RWPE1 (cell line): ENCODE results near the gene CD200R1.

Source experiments
- CTCF ChIA-PET: fragments of 350-600 bp; sonication (Branson Sonifier 250); formaldehyde crosslinking; extraction: SDS; loops from one replicate; lab custom pipeline; 2021; lab: Yijun Ruan, JAX
- POLR2A ChIA-PET: fragments of 400-600 bp; formaldehyde crosslinking; extraction: SDS; loops from one replicate; lab custom pipeline; 2020; ENCODE audit warnings: antibody characterized with exemption; ENCODE audit not compliant: low non-redundant PET; lab: Yijun Ruan, JAX
- DNase-seq: peaks from one replicate; pipeline ENCODE4 v3.0.0; 2012; ENCODE audit warnings: low spot score
- H3K27ac ChIP-seq: fragments of 450-650 bp; 2 replicates; pipeline ENCODE4 v1.5.1; 2017
- TF ChIP-seq, protein P1 (sequence below): fragments of 450-650 bp; conservative IDR thresholded peaks from 2 replicates; pipeline ENCODE4 v1.5.1; 2017; ENCODE audit warnings: low read depth, mild to moderate bottlenecking

The CD200R1 gene

DNA sequence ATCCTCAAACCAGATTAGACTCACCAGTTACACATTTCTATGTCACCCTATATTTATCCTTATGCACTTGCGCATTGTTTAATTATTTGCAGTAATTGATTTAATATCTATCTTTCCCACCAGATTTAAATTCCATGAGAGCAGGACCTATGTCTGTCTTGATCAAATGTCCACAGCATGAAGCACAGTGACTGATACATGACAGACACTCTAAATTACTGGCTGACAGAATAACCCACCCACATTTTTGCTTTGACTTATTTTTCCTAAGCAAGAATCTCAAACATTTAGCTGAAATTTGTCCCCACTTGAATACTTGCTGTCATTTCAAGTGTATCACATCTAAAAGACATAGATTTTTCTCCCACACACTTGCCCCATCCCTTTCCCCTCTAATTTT is 7.5 kb downstream of the CD200R1 start:
- no peak for DNase-seq
- POLR2A ChIA-PET = no interaction called here
- TF ChIP-seq, protein P1, sequence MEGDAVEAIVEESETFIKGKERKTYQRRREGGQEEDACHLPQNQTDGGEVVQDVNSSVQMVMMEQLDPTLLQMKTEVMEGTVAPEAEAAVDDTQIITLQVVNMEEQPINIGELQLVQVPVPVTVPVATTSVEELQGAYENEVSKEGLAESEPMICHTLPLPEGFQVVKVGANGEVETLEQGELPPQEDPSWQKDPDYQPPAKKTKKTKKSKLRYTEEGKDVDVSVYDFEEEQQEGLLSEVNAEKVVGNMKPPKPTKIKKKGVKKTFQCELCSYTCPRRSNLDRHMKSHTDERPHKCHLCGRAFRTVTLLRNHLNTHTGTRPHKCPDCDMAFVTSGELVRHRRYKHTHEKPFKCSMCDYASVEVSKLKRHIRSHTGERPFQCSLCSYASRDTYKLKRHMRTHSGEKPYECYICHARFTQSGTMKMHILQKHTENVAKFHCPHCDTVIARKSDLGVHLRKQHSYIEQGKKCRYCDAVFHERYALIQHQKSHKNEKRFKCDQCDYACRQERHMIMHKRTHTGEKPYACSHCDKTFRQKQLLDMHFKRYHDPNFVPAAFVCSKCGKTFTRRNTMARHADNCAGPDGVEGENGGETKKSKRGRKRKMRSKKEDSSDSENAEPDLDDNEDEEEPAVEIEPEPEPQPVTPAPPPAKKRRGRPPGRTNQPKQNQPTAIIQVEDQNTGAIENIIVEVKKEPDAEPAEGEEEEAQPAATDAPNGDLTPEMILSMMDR = no peak
- CTCF ChIA-PET = interaction anchor here (0.7 kb wide), 1 partner anchor 70 kb away, joined by 3 read pairs; no protein-coding TSS in a partner anchor
- no peak overlapping the region for H3K27ac ChIP-seq

DNA sequence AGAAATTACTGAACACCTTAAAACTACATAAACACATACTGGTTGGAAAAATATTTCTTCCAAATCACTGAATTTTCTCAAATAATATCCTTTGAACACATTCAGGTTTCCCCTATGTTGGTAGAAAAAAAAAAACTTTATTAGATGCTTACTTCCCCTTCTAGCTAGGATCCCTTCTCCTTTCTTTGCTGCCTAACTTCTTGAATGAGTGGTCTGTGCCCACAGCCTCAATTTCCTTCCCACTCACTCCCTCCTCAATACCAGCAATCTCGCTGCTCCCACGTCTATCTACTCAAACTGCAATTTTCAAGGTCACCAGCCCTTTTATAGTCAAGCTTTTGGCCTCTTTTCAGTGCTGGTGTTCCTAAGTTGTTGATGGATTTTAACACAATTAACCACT is 8.3 kb downstream of the CD200R1 start:
- CTCF ChIA-PET = interaction anchor here (0.6 kb wide), 1 partner anchor 425 kb away, joined by 5 read pairs; no protein-coding TSS in a partner anchor
- no peak overlapping the region for H3K27ac ChIP-seq
- DNase-seq = no peak
- TF ChIP-seq, protein P1 = no peak
- POLR2A ChIA-PET = no interaction called here

DNA sequence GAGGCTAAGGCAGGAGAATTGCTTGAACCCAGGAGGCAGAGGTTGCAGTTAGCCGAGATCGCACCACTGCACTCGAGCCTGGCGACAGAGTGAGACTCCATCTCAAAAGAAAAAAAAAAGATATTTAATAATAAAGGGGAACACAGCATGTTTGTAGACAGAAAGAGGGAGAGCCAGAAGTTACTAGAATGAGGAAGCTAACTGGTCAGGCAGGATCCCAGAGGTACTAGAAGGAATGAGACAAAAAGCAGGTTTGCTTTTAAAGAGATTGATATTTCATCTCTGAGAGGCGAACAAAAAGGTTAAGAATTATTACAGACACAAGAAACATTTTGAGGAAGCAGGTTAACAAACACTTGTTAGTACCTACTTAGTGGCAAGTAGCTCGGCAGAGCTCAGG is 9.2 kb downstream of the CD200R1 start:
- no peak for DNase-seq
- ChIA-PET CTCF (interaction anchor here (0.6 kb wide), 1 partner anchor 204 kb away, joined by 4 read pairs; no protein-coding TSS in a partner anchor), POLR2A (no interaction called here)
- no peak overlapping the region for H3K27ac ChIP-seq
- TF ChIP-seq, protein P1 = no peak

DNA sequence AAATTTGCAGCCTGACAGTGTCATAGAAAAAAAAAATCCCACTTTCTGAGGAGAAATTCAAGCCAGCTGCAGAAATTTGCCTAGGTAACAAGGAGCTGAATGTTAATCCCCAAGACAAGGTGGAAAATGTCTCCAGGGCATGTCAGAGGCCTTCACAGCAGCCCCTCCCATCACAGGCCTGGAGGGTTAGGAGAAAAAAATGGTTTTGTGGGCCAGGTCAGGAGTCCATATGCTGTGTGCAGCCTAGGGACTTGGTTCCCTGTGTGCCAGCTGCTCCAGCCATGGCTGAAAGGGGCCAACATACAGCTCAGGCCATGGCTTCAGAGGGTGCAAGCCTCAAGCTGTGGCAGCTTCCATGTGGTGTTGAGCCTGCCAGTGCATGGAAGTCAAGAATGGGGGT is 11.2 kb downstream of the CD200R1 start:
- TF ChIP-seq, protein P1 = no peak
- H3K27ac ChIP-seq = no peak overlapping the region
- ChIA-PET CTCF (no interaction called here), POLR2A (no interaction called here)
- DNase-seq = no peak

DNA sequence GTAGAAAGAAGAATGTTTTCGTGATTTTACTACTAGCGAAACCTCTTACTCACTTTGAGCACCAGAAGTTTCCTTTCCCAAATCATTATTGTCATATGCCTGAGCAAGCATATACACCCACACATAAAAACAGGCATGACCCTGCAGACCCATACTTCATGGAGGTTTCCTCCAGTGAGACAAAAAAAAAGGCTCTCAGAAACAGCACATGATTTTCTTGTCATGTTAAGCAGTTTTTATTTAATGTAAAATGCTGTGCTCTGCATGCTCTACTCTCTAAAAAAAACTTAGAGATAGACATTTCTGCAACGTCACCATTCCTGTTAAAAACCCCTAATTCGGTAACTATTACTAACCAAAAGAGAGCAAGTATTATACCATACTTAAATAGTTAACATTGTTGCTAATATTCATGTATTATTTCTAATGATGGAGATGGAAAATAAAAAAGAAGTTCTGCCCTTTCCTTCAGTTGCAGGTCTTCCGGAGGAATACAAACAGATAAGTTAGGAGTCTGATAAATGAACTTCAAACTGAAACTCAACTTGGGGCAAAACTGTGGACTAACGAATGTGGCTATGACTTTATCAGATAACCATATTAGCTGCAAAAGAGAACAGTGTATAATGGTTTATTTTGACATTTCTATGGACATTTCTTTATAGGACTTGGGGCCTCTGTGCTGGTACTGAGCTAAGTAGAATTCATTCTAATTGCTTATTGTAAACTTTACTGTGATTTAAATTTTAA is 15.9 kb downstream of the CD200R1 start:
- DNase-seq = no peak
- TF ChIP-seq, protein P1 = no peak
- ChIA-PET POLR2A (no interaction called here), CTCF (no interaction called here)
- no peak overlapping the region for H3K27ac ChIP-seq

DNA sequence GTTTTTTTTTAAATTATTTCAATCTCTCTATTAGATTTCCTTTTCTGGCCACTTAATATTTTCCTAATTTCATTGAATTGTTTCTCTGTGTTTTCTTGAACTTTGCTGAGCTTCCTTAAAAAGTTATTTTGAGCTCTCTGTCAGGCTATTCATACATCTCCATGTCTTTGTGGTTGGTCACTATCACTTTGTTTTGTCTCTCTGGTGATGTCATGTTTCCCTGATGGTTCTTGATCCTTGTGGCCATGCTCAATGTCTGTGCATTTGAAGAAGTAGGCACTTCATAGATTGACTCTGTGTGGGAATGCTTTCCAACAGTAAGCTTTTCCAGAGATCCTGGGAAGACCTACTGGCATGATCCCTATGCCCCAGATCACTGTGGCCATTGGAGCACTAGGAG is 18.6 kb downstream of the CD200R1 start:
- H3K27ac ChIP-seq = no peak overlapping the region
- ChIA-PET CTCF (interaction anchor here (0.6 kb wide), 1 partner anchor 171 kb away, joined by 3 read pairs; no protein-coding TSS in a partner anchor), POLR2A (no interaction called here)
- no peak for DNase-seq
- TF ChIP-seq, protein P1 = no peak
